ENCODE measurements around the gene PPIF. TPM values are rescaled to one million over a fixed set of nuclear protein-coding genes. Genes with fewer than 3 reads are reported as not detected.

The PPIF gene
- total RNA-seq, 1 experiment from 2014 or later = 80.9 TPM

DNA sequence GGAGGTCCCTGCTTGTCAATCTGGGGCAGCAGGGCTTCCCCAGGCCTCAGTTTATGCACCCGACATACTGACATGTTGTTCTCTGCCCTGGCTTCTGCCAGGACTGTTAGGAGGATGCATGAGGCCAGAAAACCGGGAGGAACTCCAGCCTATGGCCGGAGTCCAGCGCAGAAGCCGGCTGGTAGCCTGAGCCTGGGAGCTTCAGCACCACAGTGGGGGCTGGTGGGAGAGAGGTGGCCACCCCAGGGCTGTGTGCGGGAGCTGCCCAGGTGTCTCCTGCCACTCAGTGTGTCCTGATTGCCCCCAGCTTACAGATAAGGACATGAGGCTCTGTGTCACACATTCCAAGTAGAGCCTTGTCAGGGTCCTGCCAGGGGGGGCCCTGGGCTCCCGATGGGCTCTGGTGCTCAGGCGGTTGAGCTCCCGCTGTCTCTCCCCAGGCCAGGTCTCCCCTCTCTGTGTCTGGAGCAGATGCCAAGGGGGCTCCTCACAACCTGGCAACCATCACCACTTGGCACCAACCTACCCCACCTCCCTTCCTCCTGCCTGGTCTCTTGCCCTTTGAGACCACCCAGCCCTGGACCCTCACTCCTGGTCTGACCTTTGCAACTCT, 32.3 kb downstream of the PPIF start:
- Mint-ChIP-seq H3K4me3 (no peak overlapping the region), H3K27me3 (ENCODE audit: low read depth) (no peaks in the 10 kb centered on the region; the same call in 1 of the 2 replicates), H3K4me1 (peaks cover 5% of the 10 kb centered on the region), H3K27ac (no peak overlapping the region), H3K9me3 (no peaks in the 10 kb centered on the region), H3K36me3 (no peaks in the 10 kb centered on the region)
- ChIA-PET POLR2A (no interaction called here), CTCF (interaction anchor here (1.4 to 2.0 kb wide), 2 partner anchors 88 to 108 kb away, joined by 8 to 9 read pairs; no protein-coding TSS in a partner anchor)
- DNase-seq (ENCODE audit: low spot score) = no peak
- ATAC-seq = no peak
- TF ChIP-seq OVOL2 (CRISPR knock-in tag; IDR thresholded peaks at IDR 0.05; ENCODE audit: borderline replicate concordance) (no peak), GTF2I (CRISPR knock-in tag; conservative IDR thresholded peaks at IDR 0.05) (no peak), EMX1 (CRISPR knock-in tag; IDR thresholded peaks at IDR 0.05) (no peak), TEAD1 (CRISPR knock-in tag; IDR thresholded peaks at IDR 0.05) (no peak), ZNF423 (CRISPR knock-in tag; IDR thresholded peaks at IDR 0.05) (no peak), KAT7 (CRISPR knock-in tag; IDR thresholded peaks at IDR 0.05; ENCODE audit: borderline replicate concordance) (no peak), CREB1 (CRISPR knock-in tag; IDR thresholded peaks at IDR 0.05) (no peak), NR3C1 (CRISPR knock-in tag; conservative IDR thresholded peaks at IDR 0.05; ENCODE audit: low read depth) (no peak), FOXP4 (CRISPR knock-in tag; IDR thresholded peaks at IDR 0.05) (no peak), MYBL2 (CRISPR knock-in tag; IDR thresholded peaks at IDR 0.05) (no peak), TP53 (CRISPR knock-in tag; IDR thresholded peaks at IDR 0.05) (no peak), ZNF281 (CRISPR knock-in tag; IDR thresholded peaks at IDR 0.05) (no peak)
- TF ChIP-seq, protein P1, sequence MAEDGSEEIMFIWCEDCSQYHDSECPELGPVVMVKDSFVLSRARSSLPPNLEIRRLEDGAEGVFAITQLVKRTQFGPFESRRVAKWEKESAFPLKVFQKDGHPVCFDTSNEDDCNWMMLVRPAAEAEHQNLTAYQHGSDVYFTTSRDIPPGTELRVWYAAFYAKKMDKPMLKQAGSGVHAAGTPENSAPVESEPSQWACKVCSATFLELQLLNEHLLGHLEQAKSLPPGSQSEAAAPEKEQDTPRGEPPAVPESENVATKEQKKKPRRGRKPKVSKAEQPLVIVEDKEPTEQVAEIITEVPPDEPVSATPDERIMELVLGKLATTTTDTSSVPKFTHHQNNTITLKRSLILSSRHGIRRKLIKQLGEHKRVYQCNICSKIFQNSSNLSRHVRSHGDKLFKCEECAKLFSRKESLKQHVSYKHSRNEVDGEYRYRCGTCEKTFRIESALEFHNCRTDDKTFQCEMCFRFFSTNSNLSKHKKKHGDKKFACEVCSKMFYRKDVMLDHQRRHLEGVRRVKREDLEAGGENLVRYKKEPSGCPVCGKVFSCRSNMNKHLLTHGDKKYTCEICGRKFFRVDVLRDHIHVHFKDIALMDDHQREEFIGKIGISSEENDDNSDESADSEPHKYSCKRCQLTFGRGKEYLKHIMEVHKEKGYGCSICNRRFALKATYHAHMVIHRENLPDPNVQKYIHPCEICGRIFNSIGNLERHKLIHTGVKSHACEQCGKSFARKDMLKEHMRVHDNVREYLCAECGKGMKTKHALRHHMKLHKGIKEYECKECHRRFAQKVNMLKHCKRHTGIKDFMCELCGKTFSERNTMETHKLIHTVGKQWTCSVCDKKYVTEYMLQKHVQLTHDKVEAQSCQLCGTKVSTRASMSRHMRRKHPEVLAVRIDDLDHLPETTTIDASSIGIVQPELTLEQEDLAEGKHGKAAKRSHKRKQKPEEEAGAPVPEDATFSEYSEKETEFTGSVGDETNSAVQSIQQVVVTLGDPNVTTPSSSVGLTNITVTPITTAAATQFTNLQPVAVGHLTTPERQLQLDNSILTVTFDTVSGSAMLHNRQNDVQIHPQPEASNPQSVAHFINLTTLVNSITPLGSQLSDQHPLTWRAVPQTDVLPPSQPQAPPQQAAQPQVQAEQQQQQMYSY (CRISPR knock-in tag; IDR thresholded peaks at IDR 0.05) = no peak
- TF ChIP-seq, protein P2, sequence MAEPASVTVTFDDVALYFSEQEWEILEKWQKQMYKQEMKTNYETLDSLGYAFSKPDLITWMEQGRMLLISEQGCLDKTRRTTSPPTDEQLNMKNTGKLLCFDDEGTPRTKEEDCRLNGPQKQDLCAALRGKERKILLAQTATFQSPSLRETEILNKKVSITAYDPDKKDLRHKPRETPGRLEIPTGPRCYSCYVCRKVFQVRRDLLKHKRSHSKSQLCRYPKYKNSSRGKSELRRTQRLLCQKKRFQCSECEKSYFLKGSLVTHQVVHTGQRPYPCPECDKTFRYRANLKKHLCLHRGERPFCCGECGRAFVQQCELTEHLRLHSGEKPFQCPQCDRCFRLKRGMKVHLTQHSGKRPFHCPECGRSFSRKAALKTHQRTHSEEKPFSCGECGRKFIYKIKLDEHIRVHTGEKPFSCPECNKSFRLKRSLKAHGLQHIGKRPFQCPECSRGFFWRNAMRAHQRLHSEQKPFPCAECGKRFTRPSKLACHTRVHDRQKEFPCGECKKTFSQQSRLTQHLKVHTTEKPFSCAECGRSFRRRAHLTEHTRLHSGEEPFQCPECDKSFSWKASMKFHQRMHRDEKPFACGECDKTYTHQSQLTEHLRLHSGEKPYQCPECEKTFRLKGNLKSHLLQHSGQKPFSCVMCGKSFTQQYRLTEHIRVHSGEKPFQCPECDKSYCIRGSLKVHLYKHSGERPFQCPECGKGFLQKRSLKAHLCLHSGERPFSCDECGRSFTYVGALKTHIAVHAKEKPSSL (CRISPR knock-in tag; conservative IDR thresholded peaks at IDR 0.05) = no peak
- TF ChIP-seq, protein P3, sequence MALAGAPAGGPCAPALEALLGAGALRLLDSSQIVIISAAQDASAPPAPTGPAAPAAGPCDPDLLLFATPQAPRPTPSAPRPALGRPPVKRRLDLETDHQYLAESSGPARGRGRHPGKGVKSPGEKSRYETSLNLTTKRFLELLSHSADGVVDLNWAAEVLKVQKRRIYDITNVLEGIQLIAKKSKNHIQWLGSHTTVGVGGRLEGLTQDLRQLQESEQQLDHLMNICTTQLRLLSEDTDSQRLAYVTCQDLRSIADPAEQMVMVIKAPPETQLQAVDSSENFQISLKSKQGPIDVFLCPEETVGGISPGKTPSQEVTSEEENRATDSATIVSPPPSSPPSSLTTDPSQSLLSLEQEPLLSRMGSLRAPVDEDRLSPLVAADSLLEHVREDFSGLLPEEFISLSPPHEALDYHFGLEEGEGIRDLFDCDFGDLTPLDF (CRISPR knock-in tag; IDR thresholded peaks at IDR 0.05) = no peak

All from WTC11 (cell line).